GM12878 (cell line): ENCODE results near the gene ZNF566. TPM values are rescaled to one million over a fixed set of nuclear protein-coding genes. Genes with fewer than 3 reads are reported as not detected.

Experiments
- ATAC-seq: fragments of 200-7000 bp; cut with Tn5 transposase; 3 replicates; pipeline ENCODE4 v1.9.1; 2020; ENCODE audit warnings: mild to moderate bottlenecking, moderate library complexity
- BruUV-seq: library from RNA; stranded (reverse); fragments of 400-500 nt; replicated peaks from 2 replicates; lab custom pipeline; 2021; lab: Mats Ljungman, UMichigan
- CTCF ChIA-PET: fragments of 300-600 bp; sonication (Branson Sonifier 250); formaldehyde crosslinking; extraction: SDS; loops from one replicate; lab custom pipeline; 2021; ENCODE audit warnings: inconsistent platforms; lab: Yijun Ruan, JAX
- POLR2A ChIA-PET: fragments of 350-600 bp; formaldehyde crosslinking; extraction: SDS; loops from one replicate; lab custom pipeline; 2021; ENCODE audit warnings: inconsistent platforms; lab: Charles Lee
- RAD21 ChIA-PET: fragments of 300-600 bp; sonication (Branson Sonifier 250); formaldehyde crosslinking; loops from one replicate; lab custom pipeline; 2023; ENCODE audit warnings: antibody characterized with exemption; ENCODE audit not compliant: unreplicated experiment; lab: Charles Lee
- SMC1A ChIA-PET: fragments of 300-600 bp; sonication (Branson Sonifier 250); formaldehyde crosslinking; loops from one replicate; lab custom pipeline; 2023; ENCODE audit not compliant: unreplicated experiment, uncharacterized antibody; lab: Charles Lee
- DNase-seq: peaks from one replicate; pipeline ENCODE4 v3.0.0-alpha.2; 2011; ENCODE audit warnings: low read depth, low spot score
- FAIRE-seq: peaks from 3 replicates; lab custom pipeline; 2011; peaks lifted over from hg19 to GRCh38; lab: Jason Lieb, UNC
- H2AFZ ChIP-seq: 2 replicates; pipeline ENCODE4 v1.6.0; 2011; ENCODE audit warnings: low read depth, low read length, control low read depth; ENCODE audit not compliant: control insufficient read depth
- H3K27ac ChIP-seq: 2 replicates; pipeline ENCODE4 v1.5.1; 2011; ENCODE audit warnings: control low read depth; ENCODE audit not compliant: control insufficient read depth, insufficient read depth
- H3K27me3 ChIP-seq, 2 experiments: replicated peaks in 1 of 2; 2 replicates each; pipeline versions ENCODE4 v1.6.0 to v1.6.1; 2011; ENCODE audit warnings: low read length in 1 of 2; ENCODE audit not compliant: control insufficient read depth in 2 of 2, insufficient read depth in 2 of 2
- H3K36me3 ChIP-seq, 2 experiments: 2 replicates each; pipeline ENCODE4 v1.5.1; 2011; ENCODE audit warnings: low read length in 1 of 2; ENCODE audit not compliant: control insufficient read depth in 2 of 2, insufficient read depth in 2 of 2
- H3K4me1 ChIP-seq: 2 replicates; pipeline ENCODE4 v1.6.1; 2011; ENCODE audit warnings: mild to moderate bottlenecking, low read length, moderate library complexity, mixed read lengths; ENCODE audit not compliant: control insufficient read depth, insufficient read depth
- H3K4me2 ChIP-seq: 2 replicates; pipeline ENCODE4 v1.6.0; 2011; ENCODE audit warnings: control low read depth; ENCODE audit not compliant: control insufficient read depth, insufficient read depth
- H3K4me3 ChIP-seq: fragments of 200-600 bp; sonication (generic); 2 replicates; pipeline ENCODE4 v1.5.1; 2016
- H3K79me2 ChIP-seq: 2 replicates; pipeline ENCODE4 v1.6.0; 2011; ENCODE audit warnings: low read length; ENCODE audit not compliant: control insufficient read depth, insufficient read depth
- H3K9ac ChIP-seq: 2 replicates; pipeline ENCODE4 v1.8.0; 2011; ENCODE audit warnings: low read length, control low read depth, mixed read lengths; ENCODE audit not compliant: control insufficient read depth, insufficient read depth
- H3K9me3 ChIP-seq: replicated peaks from 3 replicates; pipeline ENCODE4 v1.5.1; 2011; ENCODE audit warnings: mild to moderate bottlenecking, low read length; ENCODE audit not compliant: control insufficient read depth, insufficient read depth
- H4K20me1 ChIP-seq: 2 replicates; pipeline ENCODE4 v1.6.0; 2011; ENCODE audit not compliant: control insufficient read depth, insufficient read depth
- ASH2L ChIP-seq: fragments of 300-600, 200-600 bp; sonication (generic); IDR thresholded peaks from 2 replicates; pipeline ENCODE4 v1.6.1; 2017; ENCODE audit warnings: low read depth, mild to moderate bottlenecking, borderline replicate concordance
- CBX3 ChIP-seq: fragments of 200-600 bp; sonication (generic); IDR thresholded peaks from 2 replicates; pipeline ENCODE4 v1.6.1; 2016; ENCODE audit warnings: low read depth, borderline replicate concordance
- CHD4 ChIP-seq: fragments of 200-600 bp; sonication (generic); IDR thresholded peaks from 2 replicates; pipeline ENCODE4 v1.6.1; 2016; ENCODE audit warnings: mild to moderate bottlenecking
- DPF2 ChIP-seq: fragments of 450-650 bp; IDR thresholded peaks from 2 replicates; pipeline ENCODE4 v1.6.1; 2017; ENCODE audit warnings: mild to moderate bottlenecking
- EED ChIP-seq: sonication (generic); IDR thresholded peaks from 2 replicates; pipeline ENCODE4 v1.6.1; 2016; ENCODE audit warnings: antibody characterized with exemption, low read depth
- FOS ChIP-seq: IDR thresholded peaks from 3 replicates; pipeline ENCODE4 v1.6.1; 2011; ENCODE audit warnings: borderline replicate concordance; ENCODE audit not compliant: insufficient read length; ENCODE audit errors: extremely low read depth
- KDM1A ChIP-seq: fragments of 200-600 bp; sonication (generic); IDR thresholded peaks from 2 replicates; pipeline ENCODE4 v1.6.1; 2016; ENCODE audit warnings: borderline replicate concordance
- RUNX3 ChIP-seq: IDR thresholded peaks from 2 replicates; pipeline ENCODE4 v1.6.1; 2012; ENCODE audit warnings: low read length, inconsistent platforms
- SIN3A ChIP-seq: IDR thresholded peaks from 2 replicates; pipeline ENCODE4 v1.6.1; 2012; ENCODE audit warnings: low read depth, low read length, improper control_type of control experiment
- STAT3 ChIP-seq: IDR thresholded peaks from 2 replicates; pipeline ENCODE4 v1.6.1; 2011; ENCODE audit warnings: low read depth, low read length, improper control_type of control experiment
- ZBED1 ChIP-seq: IDR thresholded peaks from 2 replicates; pipeline ENCODE4 v1.6.1; 2016; ENCODE audit warnings: borderline replicate concordance
- WGBS: methylation state at CpG from one replicate; pipeline ENCODE4 v1.1.6; 2016; ENCODE audit warnings: low lambda C conversion rate; ENCODE audit not compliant: insufficient replicate concordance, insufficient coverage; ENCODE audit errors: missing lambda C conversion rate; 5-methylcytosine and 5-hydroxymethylcytosine counted together
- in situ Hi-C: fragments of 300-500 bp; cut with MboI; formaldehyde crosslinking; loops from 9 replicates; pipeline ENCODE4 v1.14.3; 2018; ENCODE audit warnings: mixed read lengths
- intact Hi-C: fragments of 100-400 bp; cut with micrococcal nuclease; formaldehyde crosslinking; loops from one replicate; pipeline ENCODE4 v1.14.2; 2022; ENCODE audit not compliant: unreplicated experiment
- polyA plus RNA-seq, 11 experiments: library from polyadenylated mRNA; depleted of rRNA in 4 of 11; unstranded in 6 of 11; stranded (reverse) in 5 of 11; fragments of >200 nt; fragmentation: Nextera tagmentation in 4 of 11; fragmentation: Illumina TruSeq in 1 of 11; extraction: Ambion mirVana in 4 of 11; extraction: Trizol in 1 of 11; gene quantifications; 1 replicate in 1 of 11; 2 replicates in 10 of 11; pipeline versions ENCODE4 v1.2.1 to v1.2.3, GENCODE V29; 2011 to 2016; ENCODE audit warnings: inconsistent platforms in 2 of 11, missing spikeins in 2 of 11, low read depth in 1 of 11
- total RNA-seq, 4 experiments: library from RNA; depleted of rRNA in 3 of 4; stranded (reverse); fragments of >200 nt in 3 of 4; fragmentation: Illumina TruSeq in 1 of 4; extraction: Trizol in 1 of 4; gene quantifications; 2 replicates each; pipeline versions ENCODE4 v1.2.1 to v1.2.3, GENCODE V29; 2013 to 2021
- TF ChIP-seq, protein P1 (sequence below): fragments of 450-650 bp; IDR thresholded peaks from 2 replicates; pipeline ENCODE4 v1.6.1; 2014; ENCODE audit warnings: mild to moderate bottlenecking
- TF ChIP-seq, protein P2 (sequence below): fragments of 450-650 bp; IDR thresholded peaks from 2 replicates; pipeline ENCODE4 v1.6.1; 2016; ENCODE audit warnings: mild to moderate bottlenecking
- TF ChIP-seq, protein P3 (sequence below): IDR thresholded peaks from 2 replicates; pipeline ENCODE4 v1.6.1; 2011; ENCODE audit warnings: borderline replicate concordance, low read depth, mild to moderate bottlenecking, moderate library complexity, low read length; ENCODE audit not compliant: insufficient read depth, poor library complexity, severe bottlenecking
- TF ChIP-seq, protein P4 (sequence below): fragments of 150-350 bp; IDR thresholded peaks from 2 replicates; pipeline ENCODE4 v1.6.1; 2016; ENCODE audit warnings: low read depth, low read length
- TF ChIP-seq, protein P5 (sequence below): IDR thresholded peaks from 2 replicates; pipeline ENCODE4 v1.6.1; 2011; ENCODE audit warnings: low read depth, mild to moderate bottlenecking, low read length, moderate library complexity, borderline replicate concordance; ENCODE audit errors: extremely low read depth

ZNF566 gene
- total and polyA plus RNA-seq, 10 of the 15 experiments (the other 5 are each of a cell fraction or from before 2014, with no cell fraction given) = 2.5 to 5.8 (median 3.9) TPM

DNA sequence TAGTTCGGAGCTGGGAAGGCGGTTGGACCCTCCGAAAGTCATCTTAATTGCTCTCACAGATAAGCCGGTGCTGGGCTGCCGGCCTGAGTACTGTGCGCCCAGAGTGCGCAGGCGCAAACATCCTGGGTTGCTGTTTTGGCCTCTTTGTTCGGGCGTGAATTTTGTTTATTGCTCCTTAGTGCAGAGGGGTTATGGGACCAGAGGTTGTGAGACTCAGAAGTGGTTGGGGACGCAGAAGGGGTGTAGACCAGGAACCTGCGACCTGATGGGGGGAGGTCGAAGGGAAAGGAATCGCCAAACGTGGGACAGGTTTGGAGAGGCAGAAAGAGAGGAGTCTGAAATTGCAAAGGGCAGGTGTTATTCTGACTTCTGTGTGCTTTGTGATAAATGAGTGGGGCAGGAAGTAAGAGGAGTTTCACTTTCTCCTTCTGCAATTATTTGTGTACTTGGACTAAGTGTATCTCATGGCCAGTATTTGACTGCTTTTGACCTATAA lies 607 bp upstream of the ZNF566 start:
- peak; percentile 73 for DNase-seq
- ChIA-PET RAD21 (interaction anchor here (1.4 kb wide), 2 partner anchors 282 to 360 kb away, joined by 3 read pairs; partner anchors contain the start of gene ZNF345), POLR2A (interaction anchor here (1.3 to 1.8 kb wide), 3 partner anchors 38 to 275 kb away, joined by 4 to 6 read pairs (median 5); partner anchors contain the start of genes ZFP82, ZNF146, ZNF260 and ZNF565), CTCF (interaction anchor here (1.1 to 1.7 kb wide), 2 partner anchors 39 to 115 kb away, joined by 3 to 6 read pairs; partner anchors contain the start of genes ZNF260 and ZNF382), SMC1A (interaction anchor here (1.4 to 1.7 kb wide), 2 partner anchors 114 to 275 kb away, joined by 3 to 5 read pairs; partner anchors contain the start of genes ZNF146 and ZNF565)
- Histone ChIP-seq H3K36me3 (no peaks in the 10 kb centered on the region), H3K4me3 (peak overlapping the region; percentile 79), H3K79me2 (peaks cover 2% of the 10 kb centered on the region; the same call in 1 of the 2 replicates), H3K4me1 (no peaks in the 10 kb centered on the region; the same call in 1 of the 2 replicates), H3K27ac (peak overlapping the region; percentile 93), H2AFZ (peak overlapping the region; percentile 81), H3K9ac (peak overlapping the region; percentile 85), H3K4me2 (peak overlapping the region; percentile 82), H3K9me3 (peaks cover 7% of the 10 kb centered on the region; the same call in 2 of the 3 replicates), H4K20me1 (no peaks in the 10 kb centered on the region), H3K27me3 (no peaks in the 10 kb centered on the region)
- intact Hi-C loops = loop anchor here (5.0 kb wide), 2 partner anchors 37 to 113 kb away; partner anchors contain the start of genes ZFP14 and ZNF260
- WGBS = under 1% methylated on average over 15 of the region's 15 CpGs
- peak; percentile 84 for ATAC-seq
- in situ Hi-C loops = loop anchor here (10.0 kb wide), 1 partner anchor 375 kb away; the partner anchor contains the start of genes OVOL3, POLR2I and TBCB
- FAIRE-seq = peak; percentile 80
- BruUV-seq = TSS peak; percentile 96
- TF ChIP-seq KDM1A (no peak), FOS (no peak), SIN3A (0 out of 2 replicates have a peak, but pooled peaks have one; percentile 6), ZBED1 (no peak), CHD4 (no peak), EED (peak; percentile 5; the same call in 1 of the 2 replicates), RUNX3 (no peak), DPF2 (no peak), STAT3 (no peak), CBX3 (no peak), ASH2L (0 out of 2 replicates have a peak, but pooled peaks have one; percentile 77)
- TF ChIP-seq, protein P1, sequence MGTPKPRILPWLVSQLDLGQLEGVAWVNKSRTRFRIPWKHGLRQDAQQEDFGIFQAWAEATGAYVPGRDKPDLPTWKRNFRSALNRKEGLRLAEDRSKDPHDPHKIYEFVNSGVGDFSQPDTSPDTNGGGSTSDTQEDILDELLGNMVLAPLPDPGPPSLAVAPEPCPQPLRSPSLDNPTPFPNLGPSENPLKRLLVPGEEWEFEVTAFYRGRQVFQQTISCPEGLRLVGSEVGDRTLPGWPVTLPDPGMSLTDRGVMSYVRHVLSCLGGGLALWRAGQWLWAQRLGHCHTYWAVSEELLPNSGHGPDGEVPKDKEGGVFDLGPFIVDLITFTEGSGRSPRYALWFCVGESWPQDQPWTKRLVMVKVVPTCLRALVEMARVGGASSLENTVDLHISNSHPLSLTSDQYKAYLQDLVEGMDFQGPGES = no peak
- TF ChIP-seq, protein P2, sequence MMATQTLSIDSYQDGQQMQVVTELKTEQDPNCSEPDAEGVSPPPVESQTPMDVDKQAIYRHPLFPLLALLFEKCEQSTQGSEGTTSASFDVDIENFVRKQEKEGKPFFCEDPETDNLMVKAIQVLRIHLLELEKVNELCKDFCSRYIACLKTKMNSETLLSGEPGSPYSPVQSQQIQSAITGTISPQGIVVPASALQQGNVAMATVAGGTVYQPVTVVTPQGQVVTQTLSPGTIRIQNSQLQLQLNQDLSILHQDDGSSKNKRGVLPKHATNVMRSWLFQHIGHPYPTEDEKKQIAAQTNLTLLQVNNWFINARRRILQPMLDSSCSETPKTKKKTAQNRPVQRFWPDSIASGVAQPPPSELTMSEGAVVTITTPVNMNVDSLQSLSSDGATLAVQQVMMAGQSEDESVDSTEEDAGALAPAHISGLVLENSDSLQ = peak; percentile 35; the same call in 1 of the 2 replicates
- TF ChIP-seq, protein P3, sequence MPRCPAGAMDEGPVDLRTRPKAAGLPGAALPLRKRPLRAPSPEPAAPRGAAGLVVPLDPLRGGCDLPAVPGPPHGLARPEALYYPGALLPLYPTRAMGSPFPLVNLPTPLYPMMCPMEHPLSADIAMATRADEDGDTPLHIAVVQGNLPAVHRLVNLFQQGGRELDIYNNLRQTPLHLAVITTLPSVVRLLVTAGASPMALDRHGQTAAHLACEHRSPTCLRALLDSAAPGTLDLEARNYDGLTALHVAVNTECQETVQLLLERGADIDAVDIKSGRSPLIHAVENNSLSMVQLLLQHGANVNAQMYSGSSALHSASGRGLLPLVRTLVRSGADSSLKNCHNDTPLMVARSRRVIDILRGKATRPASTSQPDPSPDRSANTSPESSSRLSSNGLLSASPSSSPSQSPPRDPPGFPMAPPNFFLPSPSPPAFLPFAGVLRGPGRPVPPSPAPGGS = no peak
- TF ChIP-seq, protein P4, sequence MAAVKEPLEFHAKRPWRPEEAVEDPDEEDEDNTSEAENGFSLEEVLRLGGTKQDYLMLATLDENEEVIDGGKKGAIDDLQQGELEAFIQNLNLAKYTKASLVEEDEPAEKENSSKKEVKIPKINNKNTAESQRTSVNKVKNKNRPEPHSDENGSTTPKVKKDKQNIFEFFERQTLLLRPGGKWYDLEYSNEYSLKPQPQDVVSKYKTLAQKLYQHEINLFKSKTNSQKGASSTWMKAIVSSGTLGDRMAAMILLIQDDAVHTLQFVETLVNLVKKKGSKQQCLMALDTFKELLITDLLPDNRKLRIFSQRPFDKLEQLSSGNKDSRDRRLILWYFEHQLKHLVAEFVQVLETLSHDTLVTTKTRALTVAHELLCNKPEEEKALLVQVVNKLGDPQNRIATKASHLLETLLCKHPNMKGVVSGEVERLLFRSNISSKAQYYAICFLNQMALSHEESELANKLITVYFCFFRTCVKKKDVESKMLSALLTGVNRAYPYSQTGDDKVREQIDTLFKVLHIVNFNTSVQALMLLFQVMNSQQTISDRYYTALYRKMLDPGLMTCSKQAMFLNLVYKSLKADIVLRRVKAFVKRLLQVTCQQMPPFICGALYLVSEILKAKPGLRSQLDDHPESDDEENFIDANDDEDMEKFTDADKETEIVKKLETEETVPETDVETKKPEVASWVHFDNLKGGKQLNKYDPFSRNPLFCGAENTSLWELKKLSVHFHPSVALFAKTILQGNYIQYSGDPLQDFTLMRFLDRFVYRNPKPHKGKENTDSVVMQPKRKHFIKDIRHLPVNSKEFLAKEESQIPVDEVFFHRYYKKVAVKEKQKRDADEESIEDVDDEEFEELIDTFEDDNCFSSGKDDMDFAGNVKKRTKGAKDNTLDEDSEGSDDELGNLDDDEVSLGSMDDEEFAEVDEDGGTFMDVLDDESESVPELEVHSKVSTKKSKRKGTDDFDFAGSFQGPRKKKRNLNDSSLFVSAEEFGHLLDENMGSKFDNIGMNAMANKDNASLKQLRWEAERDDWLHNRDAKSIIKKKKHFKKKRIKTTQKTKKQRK = no peak
- TF ChIP-seq, protein P5, sequence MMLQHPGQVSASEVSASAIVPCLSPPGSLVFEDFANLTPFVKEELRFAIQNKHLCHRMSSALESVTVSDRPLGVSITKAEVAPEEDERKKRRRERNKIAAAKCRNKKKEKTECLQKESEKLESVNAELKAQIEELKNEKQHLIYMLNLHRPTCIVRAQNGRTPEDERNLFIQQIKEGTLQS = no peak
